Embryonic facial prominence (tissue), 1 donor: Measurements from ENCODE around the gene CYSLTR2.
"Not testable (repeated sequence)": the region's sequence is repeated elsewhere in the genome, so short reads cannot be mapped to it uniquely, and the experiment has no call there.

Experiments used
- DNase-seq: peaks from one replicate; pipeline ENCODE4 v3.0.0-alpha.2; 2016; ENCODE audit errors: extremely low spot score

The CYSLTR2 gene

DNA sequence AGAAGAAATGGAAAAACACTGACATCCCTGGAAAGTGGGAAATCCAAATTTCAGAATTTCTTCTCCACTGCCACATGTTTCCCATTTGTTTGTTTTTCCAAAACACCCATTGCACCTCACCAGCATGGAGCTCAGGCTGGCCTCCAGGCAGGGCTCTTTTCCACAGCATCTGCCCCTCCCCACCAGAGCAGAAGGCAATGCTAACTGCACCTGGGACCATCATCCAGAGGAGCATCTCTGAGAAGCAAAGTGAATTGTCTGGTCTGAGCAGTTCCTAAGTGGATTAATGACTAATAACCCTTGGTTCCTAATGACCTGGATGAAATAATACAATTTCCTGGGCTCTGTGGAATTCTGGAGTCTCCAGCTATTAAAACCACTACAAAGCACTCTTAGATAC is 8.8 kb upstream of the CYSLTR2 start:
- DNase-seq: no peak

DNA sequence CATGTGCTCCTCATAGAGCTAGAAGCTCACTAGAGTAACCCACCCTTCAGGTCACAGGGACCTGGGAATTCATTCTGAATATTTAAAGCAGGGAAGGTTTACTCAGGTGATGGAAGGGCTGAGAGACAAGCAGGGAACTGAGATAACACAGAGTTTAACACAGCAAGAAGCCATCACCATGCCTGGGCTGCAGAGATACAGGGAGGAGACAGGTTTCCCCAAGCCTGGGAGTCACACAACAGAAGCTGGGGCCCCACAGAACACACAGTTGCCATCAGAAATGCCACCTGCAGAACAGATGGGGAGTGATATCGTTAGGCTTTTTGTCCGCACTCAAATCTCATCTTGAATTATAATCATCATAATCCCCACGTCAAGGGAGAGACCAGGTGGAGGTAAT is 7.9 kb upstream of the CYSLTR2 start:
- DNase-seq: no peak

DNA sequence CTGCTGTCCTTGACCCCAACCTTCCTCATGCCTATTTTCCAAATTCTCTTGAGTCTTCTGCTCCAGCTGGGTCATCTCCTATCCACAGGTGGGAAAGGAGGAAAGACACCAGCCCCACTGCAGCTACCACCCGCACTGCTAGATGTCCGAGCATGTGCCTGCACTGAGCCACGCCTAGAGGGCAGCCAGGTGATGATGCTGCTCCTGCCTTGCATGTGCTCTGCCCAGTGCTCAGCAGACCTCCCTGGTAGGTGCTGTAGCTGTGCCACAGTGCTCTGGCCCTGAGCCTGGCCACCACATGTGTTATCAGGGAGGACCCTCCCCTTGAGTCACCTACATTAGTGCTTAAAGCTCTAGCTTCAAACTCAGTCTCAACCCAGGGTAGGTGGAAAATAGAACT is 6.9 kb upstream of the CYSLTR2 start:
- DNase-seq: no peak

DNA sequence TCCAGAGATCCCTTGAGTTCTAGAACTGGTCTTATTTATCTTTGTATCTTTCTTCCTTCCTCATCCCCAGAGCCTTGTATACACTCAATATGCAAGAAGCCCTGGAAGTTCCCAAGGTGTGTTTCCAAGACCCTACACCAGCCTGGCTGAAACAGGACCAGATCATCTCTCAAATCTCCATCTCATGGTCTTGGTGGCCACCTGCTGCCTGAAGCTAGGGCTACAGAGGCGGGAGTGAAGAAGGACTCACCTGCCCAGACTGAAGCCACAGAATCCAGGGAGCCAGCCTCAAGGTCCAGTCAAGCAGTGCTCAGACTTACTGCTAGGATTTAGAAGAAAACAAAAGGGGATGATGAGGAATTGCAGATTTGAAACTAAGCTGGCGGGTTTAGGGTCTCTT is 6.1 kb upstream of the CYSLTR2 start:
- DNase-seq: no peak

DNA sequence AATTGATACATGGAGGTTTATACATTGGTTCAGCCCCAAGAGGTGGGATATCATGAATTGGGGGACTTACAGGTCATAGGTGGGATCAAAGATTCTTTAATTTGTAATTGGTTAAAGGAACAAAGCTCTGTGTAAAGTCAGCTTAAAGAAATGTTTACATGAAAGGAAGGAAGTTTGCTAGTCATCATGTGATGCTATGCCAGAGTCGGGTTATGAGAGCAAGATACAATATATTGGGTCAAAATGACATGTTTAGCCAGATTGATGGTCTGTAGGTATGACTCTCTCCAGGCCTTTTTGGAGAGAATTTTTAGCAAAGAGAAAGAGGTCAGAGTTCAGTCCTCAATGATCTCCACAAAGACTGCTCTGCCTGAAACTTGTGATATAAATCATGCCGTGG is 5.3 kb upstream of the CYSLTR2 start:
- DNase-seq: no peak

DNA sequence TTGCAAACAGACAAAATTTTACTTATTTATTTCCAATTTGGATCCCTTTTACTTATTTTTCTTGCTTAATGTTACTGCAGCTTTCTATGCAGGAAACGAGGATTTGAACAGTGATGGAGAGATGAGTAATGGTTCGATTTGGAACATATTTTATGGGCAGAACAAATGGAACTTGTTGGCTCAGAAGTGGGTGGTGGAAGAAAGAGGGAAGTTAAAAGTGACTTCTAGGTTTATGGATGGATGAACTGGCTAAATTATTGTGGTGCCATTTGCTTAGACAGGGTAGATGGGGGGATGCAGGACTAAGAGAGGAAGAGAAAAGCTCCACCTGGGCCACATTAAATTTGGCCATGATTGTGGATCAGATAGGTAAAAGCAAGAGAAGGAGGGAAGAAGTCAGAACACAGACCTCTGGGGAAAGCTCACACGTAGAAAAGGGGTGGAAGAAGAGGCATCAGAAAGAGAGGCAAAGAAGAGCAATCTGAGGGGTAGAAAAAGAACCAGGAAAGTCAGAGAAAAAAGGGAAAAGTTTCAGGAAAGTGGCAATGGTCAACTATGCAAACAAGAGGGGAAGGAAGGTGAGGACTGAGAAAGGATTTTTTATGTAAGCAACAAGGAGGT is 768 bp upstream of the CYSLTR2 start:
- DNase-seq: no peak

DNA sequence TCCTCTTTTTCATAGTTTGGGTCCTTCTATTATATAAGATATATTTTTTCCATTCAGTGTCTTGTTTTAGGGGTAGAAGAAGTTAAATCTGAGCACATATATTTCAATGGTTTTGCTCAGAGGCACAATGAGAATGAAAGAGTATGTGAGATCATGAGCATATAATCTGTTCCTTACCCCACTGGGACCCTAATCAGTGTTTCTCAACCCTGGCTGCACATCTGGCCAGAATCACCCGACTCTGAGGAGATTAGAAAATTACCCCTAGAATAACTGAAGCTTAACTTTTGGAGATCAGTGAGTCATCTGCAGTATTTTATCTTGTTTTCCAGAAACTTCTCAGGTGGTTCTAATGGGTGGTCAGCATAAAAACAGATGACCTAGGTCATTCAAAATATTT is 782 bp downstream of the CYSLTR2 start:
- no peak for DNase-seq

DNA sequence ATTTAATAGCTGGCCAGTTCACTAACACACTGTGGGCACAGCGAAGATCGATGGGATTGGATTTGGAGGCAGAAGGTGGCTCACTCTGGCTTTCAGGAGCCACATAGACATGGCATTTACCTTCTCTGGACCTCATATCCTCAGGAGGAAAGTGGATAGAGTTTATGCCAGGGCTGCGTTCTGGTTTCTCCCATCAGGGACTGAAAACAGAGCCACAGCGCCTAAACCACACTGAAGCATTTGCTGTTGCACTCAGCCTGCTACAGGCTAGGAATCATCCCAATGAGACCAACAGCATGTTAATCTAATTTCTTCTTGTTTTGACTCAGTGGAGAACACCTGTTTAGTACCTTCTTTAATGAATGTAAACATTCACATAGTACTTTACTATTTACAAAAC is 1.6 kb downstream of the CYSLTR2 start:
- no peak for DNase-seq

DNA sequence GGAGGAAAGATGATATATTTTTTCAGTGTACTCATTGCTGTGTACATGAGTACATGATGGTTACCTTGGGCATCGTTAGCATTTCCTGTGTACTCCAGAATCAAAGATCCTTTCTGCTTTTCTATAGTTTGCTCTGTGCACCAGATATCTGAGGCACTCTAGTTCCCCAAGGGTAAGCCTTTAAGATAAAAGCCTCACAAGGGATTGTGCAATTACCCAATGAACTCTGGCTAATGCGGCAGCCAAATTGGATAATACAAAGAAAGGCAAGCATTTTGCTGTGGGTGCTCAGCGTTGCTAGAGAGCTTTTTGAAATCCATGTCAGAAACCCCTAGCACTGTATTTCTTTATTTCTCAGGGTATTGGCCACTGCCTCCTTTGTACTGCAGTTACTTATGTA is 2.9 kb downstream of the CYSLTR2 start:
- no peak for DNase-seq

DNA sequence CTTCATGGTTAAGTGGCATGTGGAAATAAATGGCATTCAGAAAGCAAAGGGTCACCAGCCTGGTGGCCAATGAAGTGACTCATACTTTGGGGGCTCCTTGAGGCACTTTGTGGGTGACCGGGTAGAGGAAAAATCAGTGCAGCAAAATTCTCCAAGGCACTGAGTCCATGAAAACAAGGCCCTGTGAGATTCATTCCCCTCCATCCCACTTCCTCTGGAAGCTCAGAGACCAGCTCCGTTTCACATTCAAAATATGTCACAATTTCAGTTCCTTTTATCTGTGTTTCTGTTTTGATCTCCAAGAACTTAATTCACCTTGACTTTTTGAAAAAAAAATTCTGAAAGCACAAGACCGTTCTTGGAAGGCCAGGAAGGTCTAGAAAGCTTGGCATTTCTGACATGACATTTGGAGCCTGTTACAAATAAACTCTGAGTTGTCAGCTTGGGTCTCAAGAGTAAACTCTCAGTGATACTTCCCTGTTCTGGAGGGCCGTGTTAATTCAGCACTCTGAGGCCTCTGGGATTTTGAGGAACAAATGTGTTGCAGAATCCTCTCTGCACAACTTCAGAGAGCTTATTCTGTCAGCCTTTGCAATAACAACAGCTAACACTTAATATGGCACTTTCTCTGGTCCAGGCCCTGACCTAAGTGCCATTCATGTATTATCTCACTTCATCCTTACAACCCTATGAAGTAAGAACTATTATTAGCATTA is 6.8 kb downstream of the CYSLTR2 start:
- no peak for DNase-seq

DNA sequence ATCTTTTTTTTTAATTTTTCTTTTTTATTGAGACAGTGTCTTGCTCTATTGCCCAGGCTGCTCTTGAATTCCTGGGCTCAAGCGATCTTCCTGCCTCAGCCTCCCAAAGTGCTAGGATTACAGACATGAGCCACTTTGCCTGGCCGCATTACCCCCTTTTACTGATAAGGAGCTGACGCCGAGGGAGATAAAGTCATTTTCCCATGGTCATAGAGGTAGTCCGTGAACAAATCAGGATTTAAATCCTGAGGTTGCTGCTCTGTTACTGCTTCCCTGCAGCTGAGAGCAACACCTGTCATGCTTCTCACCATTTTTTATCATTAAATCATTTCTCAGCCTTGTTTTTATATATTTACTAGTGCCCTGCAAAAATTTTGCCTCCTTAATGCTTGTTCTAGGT is 7.4 kb downstream of the CYSLTR2 start:
- no peak for DNase-seq

DNA sequence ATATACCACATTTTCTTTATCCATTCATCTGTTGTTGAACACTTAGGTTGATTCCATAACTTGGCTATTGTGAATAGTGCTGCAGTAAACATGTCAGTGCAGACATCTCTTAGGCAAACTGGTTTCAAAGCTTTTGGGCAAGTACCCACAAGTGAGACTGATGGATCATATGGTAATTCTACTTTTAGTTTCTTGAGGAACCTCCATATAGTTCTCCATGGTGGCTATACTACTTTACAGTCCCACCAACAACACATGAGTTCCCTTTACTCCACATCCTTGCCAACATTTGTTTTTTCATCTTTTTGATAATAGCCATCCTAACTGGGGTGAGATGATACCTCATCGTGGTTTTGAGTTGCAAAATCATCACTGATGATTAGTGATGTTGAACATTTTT is 8.5 kb downstream of the CYSLTR2 start:
- no peak for DNase-seq

DNA sequence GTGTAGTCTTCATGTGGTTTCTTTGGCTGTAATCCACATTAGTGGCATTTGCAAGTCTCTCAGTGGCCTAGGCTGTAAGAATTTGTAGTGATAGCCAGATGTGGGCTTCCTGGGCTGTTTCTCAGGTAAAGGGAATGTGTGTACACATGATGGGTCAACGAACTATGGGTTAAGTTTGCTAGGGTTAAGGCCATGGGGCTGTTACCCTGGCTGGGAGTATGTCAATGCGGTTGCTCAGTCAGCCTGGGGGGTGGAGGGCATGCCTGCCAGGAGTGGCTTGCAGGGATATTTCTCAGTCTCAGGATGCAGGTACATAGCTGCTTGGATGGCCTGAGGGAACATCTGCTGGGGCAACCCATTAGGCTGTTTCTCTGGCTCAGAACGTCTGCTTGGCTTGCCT is 13.4 kb downstream of the CYSLTR2 start:
- no peak for DNase-seq

DNA sequence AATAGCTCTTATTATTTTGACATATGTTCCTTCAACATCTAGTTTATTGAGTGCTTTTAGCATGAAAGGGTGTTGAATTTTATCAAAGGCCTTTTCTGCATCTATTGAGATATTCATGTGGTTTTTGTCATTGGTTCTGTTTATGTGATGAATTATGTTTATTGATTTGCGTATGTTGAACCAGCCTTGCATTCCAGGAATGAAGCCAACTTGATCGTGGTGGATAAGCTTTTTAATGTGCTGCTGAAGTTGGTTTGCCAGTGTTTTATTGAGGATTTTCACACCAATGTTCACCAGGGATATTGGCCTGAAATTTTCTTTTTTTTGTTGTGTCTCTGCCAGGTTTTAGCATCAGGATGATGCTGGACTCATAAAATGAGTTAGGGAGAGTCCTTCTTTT is 17.7 kb downstream of the CYSLTR2 start:
- DNase-seq: not testable (repeated sequence)

DNA sequence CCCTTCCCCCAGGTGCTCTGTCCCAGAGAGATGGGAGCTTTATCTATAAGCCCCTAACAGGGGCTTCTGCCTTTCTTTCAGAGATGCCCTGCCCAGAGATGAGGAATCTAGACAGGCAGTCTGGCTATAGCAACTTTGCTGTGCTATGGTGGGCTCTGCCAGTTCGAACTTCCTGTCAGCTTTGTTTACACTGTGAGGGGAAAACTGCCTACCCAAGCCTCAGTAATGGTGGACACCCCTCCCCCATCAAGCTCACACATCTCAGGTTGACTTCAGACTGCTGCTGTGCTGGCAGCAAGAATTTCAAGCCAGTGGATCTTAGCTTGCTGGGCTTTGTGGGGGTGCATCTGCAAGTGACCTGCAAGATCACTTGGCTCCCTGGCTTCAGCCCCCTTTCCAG is 21.5 kb downstream of the CYSLTR2 start:
- DNase-seq: no peak

DNA sequence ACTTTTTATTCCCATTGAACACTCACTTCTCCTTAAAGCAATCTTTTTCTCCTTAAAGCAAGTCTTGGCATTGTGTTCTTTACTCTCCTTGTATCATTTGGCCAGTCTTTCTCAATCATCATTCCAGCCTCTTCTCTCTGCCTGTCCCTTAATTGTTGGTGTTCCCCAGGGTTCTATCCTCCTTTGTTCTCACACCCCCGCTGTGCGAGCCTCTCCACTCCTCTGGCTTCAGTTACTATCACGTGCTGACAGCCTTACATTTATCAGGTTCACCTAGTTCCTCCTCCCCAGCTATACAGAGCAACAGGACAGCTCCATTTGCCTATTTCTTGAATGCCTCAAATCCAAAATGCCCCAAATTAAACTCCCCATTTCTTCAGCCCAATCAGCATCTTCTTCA is 24.6 kb downstream of the CYSLTR2 start:
- no peak for DNase-seq

DNA sequence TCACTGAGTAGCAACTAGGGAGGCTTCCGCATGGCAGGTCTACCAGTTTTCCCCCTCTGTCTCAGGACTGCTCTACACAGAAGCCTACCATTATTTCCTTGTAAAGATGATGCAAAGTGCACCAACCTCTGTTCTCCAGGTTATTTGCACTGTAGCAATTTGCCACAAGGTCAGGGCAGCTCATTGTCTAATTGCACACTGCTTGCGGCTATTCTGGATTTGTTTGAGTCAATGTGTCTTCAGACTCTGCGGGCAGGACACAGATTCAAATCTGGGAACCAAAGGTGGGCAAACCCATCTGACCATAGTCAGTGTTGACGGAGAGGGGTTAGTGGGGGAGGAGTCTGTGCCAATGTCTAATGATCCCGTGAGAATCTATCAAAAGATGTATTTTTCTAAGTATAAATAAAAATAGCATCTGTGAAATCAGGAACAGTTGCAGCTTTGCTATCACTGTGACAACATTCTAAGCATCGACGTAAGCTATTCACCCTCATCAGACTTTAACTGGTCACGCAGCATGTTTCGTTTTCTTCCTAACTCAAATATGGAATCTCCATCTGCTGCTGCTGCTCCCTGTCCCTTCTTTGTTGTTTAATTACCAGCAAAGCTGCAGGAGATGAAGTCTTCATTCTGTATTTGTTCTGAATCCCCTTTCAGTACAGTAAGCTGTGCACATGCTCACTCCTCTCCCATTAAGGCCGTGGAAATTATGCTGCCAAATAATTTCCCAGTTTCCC is 26.4 kb downstream of the CYSLTR2 start:
- DNase-seq: no peak

DNA sequence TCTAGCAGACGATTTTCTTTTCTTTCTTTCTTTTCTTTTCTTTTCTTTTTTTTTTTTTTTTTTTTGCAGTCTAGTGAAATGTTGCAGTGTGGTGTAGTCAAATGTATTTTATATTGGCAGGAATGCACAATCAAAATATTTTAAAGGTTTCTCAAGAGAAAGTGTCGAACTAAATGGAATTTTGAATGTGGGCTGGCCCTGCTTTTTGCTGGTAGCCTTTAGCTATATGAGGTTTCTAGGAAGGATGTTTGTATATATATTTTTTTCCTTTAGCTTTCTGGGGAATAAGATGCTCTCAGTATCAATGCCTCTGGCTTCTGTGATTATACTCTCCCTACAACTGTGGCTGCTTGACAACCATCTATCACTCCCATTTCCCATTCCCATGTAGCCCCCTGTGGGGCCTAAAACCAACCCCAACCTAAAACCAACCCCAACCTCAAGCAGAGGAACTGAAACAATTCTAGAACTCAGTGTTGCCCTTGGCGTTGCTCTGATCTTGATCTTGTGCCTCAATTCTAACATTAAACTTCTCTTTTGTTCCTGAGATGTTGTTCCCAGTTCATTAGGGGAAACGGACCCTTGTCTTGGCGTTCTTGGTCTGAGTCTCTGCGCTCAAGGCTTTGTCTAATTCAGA is 27.1 kb downstream of the CYSLTR2 start:
- no peak for DNase-seq

DNA sequence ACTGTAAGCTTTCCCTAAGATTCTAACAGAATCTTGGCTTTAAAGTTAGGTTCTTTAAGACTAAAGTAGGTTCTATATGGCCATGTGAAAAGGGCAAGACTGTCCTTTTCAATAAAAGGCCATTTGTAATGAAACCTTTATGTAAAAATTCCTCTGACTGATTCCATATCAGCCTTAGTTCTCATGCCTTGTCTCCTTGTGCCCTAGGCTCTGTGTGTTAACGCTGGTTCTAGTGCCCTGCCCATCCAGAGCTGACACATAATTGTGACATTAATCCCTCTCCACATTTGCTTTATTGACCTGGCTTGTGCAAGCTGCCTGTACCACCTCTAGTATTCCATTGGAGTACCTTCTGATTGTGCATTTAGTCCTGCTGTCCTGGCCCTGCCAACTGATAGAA is 28.2 kb downstream of the CYSLTR2 start:
- no peak for DNase-seq

DNA sequence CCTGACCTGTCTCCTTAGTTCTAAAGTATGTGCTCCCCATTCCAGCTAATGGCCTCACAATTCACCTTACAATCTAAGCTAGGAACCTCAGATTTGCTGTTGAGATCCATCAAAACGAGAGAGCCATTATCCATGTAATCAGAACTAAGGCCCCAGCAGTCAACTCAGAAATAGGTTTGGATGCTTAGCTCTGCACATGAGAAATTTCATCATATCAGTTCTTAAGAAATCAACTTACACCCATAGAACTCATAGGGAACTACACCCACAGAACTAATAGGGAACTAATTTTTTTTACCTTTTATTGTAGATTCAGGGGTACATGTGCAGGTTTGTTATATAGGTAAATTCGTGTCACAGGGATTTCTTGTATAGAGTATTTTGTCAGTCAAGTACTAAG is 28.7 kb downstream of the CYSLTR2 start:
- no peak for DNase-seq

DNA sequence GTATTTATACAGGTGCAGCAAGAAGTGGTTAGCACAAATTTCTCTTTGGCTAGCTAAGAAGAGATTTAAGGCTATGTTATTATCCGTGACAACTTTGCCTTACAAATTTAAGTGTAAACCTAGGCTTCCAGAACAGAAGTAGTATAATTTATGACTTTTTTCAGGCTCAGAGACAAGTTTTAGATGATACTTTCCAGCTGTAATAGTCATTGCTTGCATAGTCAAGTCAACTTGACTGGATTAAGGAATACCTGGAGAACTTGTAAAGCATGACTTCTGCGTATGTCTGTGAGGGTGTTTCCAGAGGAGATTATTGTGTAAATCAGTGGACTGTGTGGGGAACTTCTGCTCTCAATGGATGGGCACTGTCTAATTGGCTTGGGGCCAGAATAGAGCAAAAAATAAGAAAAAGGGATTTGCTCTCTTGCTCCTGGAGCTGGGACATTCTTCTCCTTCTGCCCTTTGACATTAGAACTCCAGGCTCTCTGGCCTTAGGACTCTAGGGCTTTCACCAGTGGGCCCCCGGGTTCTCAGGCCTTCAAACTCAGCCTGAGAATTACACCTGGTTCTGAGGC is 33.0 kb downstream of the CYSLTR2 start:
- DNase-seq: no peak

DNA sequence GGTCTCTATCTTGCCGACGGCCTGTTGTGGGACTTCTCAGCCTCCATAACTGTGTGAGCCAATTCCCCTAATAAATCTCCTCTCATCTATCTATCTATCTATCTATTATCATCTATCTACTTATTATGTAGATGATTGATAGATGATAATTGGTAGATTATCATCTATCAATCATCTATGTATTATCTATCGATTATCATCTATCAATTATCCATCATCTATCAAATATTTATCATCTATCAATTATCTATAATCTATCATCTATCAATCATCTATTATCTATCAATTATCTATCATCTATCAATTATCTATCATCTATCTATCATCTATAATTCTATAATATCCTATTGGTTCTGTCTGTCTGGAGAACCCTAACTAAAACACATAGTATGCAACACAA is 33.5 kb downstream of the CYSLTR2 start:
- DNase-seq: no peak
